NOMO-1 treated with dmso at 0.1 percent for 144 hours (cell line): Measurements from ENCODE around the gene ZNF592.
A peak's percentile ranks its signal among the peaks of the same experiment; 100 is the strongest.
"Not testable (repeated sequence)": the region's sequence is repeated elsewhere in the genome, so short reads cannot be mapped to it uniquely, and the experiment has no call there.

Source experiments
- DNase-seq: peaks from one replicate; lab custom pipeline; 2025; ENCODE audit not compliant: unreplicated experiment; lab: John Stamatoyannopoulos, UW

The ZNF592 gene, protein sequence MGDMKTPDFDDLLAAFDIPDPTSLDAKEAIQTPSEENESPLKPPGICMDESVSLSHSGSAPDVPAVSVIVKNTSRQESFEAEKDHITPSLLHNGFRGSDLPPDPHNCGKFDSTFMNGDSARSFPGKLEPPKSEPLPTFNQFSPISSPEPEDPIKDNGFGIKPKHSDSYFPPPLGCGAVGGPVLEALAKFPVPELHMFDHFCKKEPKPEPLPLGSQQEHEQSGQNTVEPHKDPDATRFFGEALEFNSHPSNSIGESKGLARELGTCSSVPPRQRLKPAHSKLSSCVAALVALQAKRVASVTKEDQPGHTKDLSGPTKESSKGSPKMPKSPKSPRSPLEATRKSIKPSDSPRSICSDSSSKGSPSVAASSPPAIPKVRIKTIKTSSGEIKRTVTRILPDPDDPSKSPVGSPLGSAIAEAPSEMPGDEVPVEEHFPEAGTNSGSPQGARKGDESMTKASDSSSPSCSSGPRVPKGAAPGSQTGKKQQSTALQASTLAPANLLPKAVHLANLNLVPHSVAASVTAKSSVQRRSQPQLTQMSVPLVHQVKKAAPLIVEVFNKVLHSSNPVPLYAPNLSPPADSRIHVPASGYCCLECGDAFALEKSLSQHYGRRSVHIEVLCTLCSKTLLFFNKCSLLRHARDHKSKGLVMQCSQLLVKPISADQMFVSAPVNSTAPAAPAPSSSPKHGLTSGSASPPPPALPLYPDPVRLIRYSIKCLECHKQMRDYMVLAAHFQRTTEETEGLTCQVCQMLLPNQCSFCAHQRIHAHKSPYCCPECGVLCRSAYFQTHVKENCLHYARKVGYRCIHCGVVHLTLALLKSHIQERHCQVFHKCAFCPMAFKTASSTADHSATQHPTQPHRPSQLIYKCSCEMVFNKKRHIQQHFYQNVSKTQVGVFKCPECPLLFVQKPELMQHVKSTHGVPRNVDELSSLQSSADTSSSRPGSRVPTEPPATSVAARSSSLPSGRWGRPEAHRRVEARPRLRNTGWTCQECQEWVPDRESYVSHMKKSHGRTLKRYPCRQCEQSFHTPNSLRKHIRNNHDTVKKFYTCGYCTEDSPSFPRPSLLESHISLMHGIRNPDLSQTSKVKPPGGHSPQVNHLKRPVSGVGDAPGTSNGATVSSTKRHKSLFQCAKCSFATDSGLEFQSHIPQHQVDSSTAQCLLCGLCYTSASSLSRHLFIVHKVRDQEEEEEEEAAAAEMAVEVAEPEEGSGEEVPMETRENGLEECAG (N-terminal part only)

DNA sequence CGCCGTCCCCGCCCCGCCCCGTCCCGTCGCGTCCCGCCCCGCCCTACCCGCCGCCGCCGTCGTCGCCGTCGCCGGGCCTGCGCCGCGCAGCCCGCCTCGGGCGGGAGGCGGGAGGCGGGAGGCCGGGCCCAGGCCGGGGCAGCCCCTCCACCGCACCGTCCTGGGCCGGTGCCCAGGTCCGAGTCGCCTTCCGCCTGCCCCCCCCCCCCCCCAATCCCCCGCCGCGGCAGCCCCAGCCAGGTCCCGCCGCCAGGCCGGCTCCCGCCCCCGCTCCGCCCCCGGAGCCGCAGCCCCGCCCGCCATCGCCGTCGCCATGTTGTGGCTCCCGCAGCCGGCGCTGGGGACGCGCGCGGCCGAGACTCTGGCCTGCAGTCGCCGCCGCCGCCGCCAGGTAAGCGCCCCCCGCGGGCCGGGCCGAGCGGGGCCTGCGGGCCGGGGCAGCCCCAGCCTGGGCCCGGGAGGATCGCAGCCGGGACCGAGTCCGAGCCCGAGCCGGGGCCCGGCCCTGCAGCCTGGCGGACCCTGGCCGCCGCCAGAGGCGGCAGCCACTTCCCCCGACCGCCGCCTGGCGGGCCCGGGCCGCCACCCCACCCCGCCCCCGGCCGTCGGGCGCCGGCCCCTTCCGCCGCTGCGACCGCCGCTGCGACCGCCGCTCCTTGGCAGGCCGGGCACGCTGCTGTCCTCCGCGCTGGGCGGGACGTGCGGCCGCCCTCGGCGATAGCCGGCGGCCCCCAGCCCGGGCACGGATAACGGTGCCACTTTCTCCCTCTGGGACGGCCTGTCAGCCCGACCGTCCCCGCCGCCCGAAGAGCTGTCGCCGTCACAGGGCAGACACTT is at the start of gene ZNF592:
TSS of gene ZNF592 (plus strand) at position 319 of the 837 bp plus-strand sequence. CDS start 34,084 bp downstream, outside the sequence.
- DNase-seq: peak; percentile 61

- DNase-seq: no peak
These were observed 48.7 kb upstream of the ZNF592 start for GRCh38 chr15:84699538-84700191.

GRCh38 chr15:84702961-84703482 is 45.4 kb upstream of the ZNF592 start:
- DNase-seq: no peak

GRCh38 chr15:84703808-84704207 is 44.6 kb upstream of the ZNF592 start:
- DNase-seq: no peak

GRCh38 chr15:84714372-84714771 is 34.0 kb upstream of the ZNF592 start:
- no peak for DNase-seq

DNA sequence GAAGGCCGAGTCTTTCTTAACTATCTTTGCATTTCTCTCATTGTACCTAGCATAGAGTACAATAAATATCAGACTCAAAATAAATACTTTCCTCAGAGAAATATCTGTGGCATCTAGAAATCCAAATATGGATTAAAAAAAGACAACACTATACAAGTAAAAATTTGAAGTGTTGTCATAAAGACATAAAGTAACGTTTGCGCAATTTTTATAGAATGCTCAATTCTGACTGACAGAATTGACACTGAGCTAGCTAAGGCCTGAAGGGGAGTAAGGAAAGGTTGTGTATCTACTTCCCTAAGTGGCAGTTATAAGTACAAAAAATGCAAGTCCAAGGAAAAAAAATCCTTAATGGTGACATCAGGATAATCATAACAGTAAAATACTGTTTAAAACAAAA is 33.6 kb upstream of the ZNF592 start:
- DNase-seq: no peak

- DNase-seq: no peak
These were observed 32.9 kb upstream of the ZNF592 start for GRCh38 chr15:84715441-84716035.

DNA sequence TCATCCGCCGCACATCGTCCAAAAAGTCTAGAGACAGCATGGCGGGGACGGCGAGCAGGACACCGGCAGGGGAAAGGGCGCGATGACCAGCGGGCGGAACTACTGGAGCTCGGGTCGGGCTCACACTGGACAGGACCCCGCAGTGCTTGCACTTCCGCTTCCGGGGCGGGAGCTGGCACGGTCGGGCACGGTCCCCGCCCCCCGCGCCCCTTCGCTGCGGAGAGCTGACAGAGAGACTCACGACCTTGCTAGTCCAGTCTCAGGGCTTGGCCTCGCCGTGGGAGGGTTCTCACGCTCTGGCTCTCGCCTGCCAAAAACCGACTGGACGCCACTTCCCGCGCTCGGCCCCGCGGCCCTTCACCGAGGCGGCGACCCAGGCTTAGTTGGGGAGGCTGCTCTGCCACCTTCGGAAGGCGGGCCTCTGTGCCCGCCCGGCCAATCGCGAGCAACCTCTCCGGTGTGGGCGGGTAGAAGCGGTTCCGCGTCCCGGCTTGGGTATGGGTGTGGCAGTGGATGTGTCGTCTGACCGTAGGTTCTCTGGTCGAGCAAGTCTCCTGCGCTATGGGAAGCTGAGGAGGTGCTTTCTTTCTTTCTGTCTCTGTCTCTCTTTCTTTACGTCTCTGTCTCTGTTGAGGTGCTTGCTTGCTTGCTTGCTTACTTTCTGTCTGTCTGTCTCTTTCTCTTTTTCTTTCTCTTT is 32.2 kb upstream of the ZNF592 start, which contains the start of gene SEC11A:
TSS of gene SEC11A (minus strand) at position 104 of the 697 bp plus-strand sequence. CDS start at position 40, 64 bp downstream.
- peak; percentile 91 for DNase-seq

- DNase-seq: no peak
These were observed 27.0 kb upstream of the ZNF592 start for GRCh38 chr15:84721371-84721770.

DNA sequence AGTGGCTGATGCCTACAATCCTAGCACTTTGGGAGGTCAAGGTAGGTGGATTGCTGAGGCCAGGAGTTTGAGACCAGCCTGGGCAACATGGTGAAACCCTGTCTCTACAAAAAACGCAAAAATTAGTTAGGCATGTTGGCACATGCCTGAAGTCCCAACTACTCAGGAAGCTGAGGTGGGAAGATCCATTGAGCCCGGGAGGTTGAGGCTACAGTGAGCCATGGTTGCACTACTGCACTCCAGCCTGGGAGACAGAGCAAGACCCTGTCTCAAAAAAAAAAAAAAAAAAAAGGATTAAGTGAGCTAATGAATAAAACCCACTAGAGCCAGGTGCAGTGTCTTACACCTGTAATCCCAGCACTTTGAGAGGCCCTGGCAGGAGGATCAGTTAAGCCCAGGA is 25.8 kb upstream of the ZNF592 start:
- DNase-seq: no peak

- DNase-seq: peak; percentile 99
These were observed 23.3 kb upstream of the ZNF592 start for GRCh38 chr15:84725001-84725491.

DNA sequence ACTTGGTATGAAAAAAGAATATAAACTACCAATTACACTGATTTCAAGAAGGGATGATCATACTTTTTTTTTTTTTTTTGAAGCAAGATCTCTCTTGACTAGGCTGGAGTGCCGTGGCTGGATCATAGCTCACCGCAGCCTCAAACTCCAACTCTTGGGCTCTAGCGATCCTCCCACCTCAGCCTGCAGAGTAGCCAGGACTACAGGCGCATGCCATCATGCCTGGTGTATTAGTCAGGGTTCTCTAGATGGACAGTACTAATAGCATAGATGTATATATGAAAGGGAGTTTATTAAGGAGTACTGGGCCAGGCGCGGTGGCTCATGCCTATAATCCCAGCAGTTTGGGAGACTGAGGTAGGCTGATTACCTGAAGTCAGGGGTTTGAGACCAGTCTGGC is 21.0 kb upstream of the ZNF592 start:
- DNase-seq: no peak

GRCh38 chr15:84731774-84732173 is 16.6 kb upstream of the ZNF592 start:
- no peak for DNase-seq

DNA sequence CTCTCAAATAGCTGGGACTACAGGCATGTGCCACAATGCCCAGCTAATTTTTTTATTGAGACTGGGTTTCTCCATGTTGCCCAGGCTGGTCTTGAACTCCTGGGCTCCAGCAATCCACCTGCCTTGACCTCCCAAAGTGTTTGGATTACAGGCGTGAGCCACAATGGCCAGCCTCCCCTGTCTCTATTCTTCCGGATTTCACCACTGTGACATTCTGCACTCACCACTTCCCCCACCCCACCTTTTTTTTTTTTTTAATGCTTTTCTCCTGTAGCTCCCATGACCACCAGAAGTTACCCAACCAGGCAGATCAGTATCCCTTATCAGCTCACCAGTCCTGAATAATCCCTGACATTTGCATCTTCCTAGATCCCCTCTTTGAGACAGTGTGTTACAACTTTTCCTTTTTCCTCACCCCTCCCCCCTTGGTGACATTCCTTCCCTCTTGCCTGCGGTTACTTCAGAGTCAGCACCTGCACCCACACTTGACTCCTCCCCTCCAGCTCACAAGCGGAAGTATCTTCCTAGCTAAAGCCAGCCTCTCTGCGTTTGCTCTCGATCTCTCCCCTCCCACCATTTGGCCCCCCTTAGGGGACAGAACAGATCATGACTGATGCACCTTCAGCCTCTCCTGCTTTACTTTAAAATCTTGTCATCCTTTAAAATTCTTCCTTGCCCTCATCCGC is 13.5 kb upstream of the ZNF592 start:
- DNase-seq: peak; percentile 85

- DNase-seq: not testable (repeated sequence)
These were observed 12.8 kb upstream of the ZNF592 start for GRCh38 chr15:84735480-84736061.

DNA sequence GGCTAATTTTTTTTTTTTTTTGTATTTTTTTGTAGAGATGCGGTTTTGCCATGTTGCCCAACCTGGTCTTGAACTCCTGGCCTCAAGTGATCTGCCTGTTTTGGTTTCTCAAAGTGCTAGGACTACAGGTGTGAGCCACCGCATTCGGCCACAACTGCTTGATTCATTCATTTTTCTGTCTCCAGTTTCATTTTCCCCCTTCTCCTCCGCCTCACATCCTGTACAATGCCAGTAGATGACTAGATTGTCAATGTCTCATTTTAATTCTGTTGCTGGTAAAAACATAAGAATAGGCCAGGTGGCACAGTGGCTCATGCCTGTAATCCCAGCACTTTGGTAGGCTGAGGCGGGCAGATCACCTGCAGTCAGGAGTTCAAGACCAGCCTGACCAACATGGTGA is 12.0 kb upstream of the ZNF592 start:
- no peak for DNase-seq

DNA sequence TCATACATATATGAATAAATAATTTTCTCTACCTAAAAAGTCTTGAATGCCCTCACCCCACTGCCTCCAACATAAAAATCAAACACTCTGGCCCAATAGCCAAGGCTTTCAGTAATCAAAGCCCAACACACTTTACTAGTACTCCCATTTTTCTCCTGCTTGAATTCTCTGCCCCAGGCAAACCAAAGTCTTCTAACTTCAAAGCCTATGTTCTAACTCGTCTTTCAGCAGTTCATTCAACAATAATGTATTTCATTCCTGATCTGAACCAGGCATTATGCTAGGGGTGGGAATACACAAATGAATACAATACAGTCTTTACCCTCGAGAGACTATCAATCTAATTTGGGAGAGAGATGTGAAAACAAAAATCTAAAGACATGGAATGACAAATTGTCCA is 11.4 kb upstream of the ZNF592 start:
- no peak for DNase-seq
